Transverse colon (tissue), 4 donors: ENCODE results near the gene MAP1LC3A. TPM values are rescaled to one million over a fixed set of nuclear protein-coding genes. Genes with fewer than 3 reads are reported as not detected.

Experiments used
- DNase-seq: peaks from one replicate; pipeline ENCODE4 v3.0.0-alpha.2; 2019
- H3K27ac ChIP-seq, 4 donors: fragments of 200-600 bp; sonication (generic); 2 replicates each; pipeline ENCODE4 v1.5.1; 2016 to 2018; ENCODE audit warnings: inconsistent platforms in 4 of 4
- H3K27me3 ChIP-seq: fragments of 200-600 bp; sonication (generic); 2 replicates; pipeline ENCODE4 v1.5.1; 2017; ENCODE audit warnings: inconsistent platforms
- H3K36me3 ChIP-seq, 4 donors: fragments of 200-600 bp; sonication (generic); 2 replicates each; pipeline ENCODE4 v1.5.1; 2017 to 2019; ENCODE audit warnings: inconsistent platforms in 4 of 4
- H3K4me1 ChIP-seq, 4 donors: fragments of 200-600 bp; sonication (generic); 2 replicates each; pipeline ENCODE4 v1.5.1; 2017 to 2020; ENCODE audit warnings: inconsistent platforms in 4 of 4
- H3K4me3 ChIP-seq, 4 donors: fragments of 200-600 bp; sonication (generic); 1 replicate in 1 of 4; 2 replicates in 3 of 4; pipeline versions ENCODE4 v1.5.1 to v1.6.1; 2017 to 2019; ENCODE audit warnings: inconsistent platforms in 4 of 4
- H3K9me3 ChIP-seq, 2 donors: fragments of 200-600 bp; sonication (generic); 2 replicates each; pipeline ENCODE4 v1.5.1; 2017 to 2019; ENCODE audit warnings: inconsistent platforms in 2 of 2
- EP300 ChIP-seq: sonication (generic); formaldehyde crosslinking; IDR thresholded peaks from one replicate; pipeline ENCODE4 v1.6.1; 2017; ENCODE audit warnings: antibody characterized with exemption, low read depth
- POLR2A ChIP-seq: fragments of 450-650 bp; IDR thresholded peaks from one replicate; pipeline ENCODE4 v1.6.1; 2016; ENCODE audit warnings: antibody characterized with exemption, mild to moderate bottlenecking, moderate library complexity
- POLR2AphosphoS5 ChIP-seq, 3 donors: sonication (generic); formaldehyde crosslinking; IDR thresholded peaks; one replicate each; pipeline ENCODE4 v1.6.1; 2016; ENCODE audit warnings: antibody characterized with exemption in 3 of 3
- WGBS, 2 donors: methylation state at CpG; one replicate each; pipeline ENCODE4 v1.1.5; 2018; ENCODE audit warnings: low coverage in 1 of 2; 5-methylcytosine and 5-hydroxymethylcytosine counted together
- in situ Hi-C, 4 donors: fragments of 200-750 bp; cut with MboI; loops; one replicate each; pipeline versions ENCODE4 v1.15.0 to v1.15.1; 2017; ENCODE audit warnings: low sequenced_read_pairs in 3 of 4, low pct_ligation_motif_present in 1 of 4, low pct_unique_long_range_greater_than_20kb in 1 of 4
- intact Hi-C: fragments of 100-400 bp; cut with DNase I; formaldehyde crosslinking; loops from one replicate; pipeline ENCODE4 v1.15.1; 2023; ENCODE audit warnings: low total_unique reads
- total RNA-seq, 4 donors: library from RNA; depleted of rRNA; stranded (reverse); fragments of >200 nt; gene quantifications; one replicate each; pipeline ENCODE4 v1.1.0, GENCODE V29; 2016
- TF ChIP-seq, protein P1 (sequence below), 5 experiments: fragments of 200-600 bp in 3 of 5; fragments of 450-650 bp in 2 of 5; sonication (generic) in 3 of 5; IDR thresholded peaks; 1 replicate in 2 of 5; 2 replicates in 3 of 5; pipeline ENCODE4 v1.5.1; 2016 to 2017; ENCODE audit warnings: antibody characterized with exemption in 5 of 5, inconsistent platforms in 3 of 5, mild to moderate bottlenecking in 2 of 5, moderate library complexity in 1 of 5

Gene MAP1LC3A
- total RNA-seq, 4 donors from 2014 or later = 41.8 to 166 (median 98.3) TPM

DNA sequence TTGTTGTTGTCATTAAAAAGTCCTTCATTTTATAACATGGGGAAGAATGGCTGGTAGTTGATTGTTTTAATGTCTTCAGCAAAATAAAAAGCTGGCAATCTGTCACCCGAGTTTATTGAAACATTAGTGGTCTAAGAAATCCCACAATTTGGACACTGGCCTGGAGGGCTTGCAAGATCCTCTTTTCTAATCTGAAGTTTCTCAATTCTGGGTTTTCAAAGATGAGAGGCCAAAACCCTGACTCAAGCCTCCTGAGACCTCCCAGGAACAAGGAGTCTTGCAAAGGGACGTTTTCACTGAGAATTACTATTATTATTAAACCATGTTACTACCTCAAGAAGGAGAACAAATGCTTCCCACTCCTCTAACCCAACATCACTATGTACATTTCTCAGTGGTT, 19.5 kb downstream of the MAP1LC3A start:
- Histone ChIP-seq H3K36me3 (no peaks in the 10 kb centered on the region), H3K9me3 (no peaks in the 10 kb centered on the region), H3K27me3 (no peaks in the 10 kb centered on the region), H3K4me1 (peaks cover 22 to 51% (median 37%) of the 10 kb centered on the region in 4 donors), H3K4me3 (no peak overlapping the region), H3K27ac (no peak overlapping the region)
- TF ChIP-seq, protein P1, sequence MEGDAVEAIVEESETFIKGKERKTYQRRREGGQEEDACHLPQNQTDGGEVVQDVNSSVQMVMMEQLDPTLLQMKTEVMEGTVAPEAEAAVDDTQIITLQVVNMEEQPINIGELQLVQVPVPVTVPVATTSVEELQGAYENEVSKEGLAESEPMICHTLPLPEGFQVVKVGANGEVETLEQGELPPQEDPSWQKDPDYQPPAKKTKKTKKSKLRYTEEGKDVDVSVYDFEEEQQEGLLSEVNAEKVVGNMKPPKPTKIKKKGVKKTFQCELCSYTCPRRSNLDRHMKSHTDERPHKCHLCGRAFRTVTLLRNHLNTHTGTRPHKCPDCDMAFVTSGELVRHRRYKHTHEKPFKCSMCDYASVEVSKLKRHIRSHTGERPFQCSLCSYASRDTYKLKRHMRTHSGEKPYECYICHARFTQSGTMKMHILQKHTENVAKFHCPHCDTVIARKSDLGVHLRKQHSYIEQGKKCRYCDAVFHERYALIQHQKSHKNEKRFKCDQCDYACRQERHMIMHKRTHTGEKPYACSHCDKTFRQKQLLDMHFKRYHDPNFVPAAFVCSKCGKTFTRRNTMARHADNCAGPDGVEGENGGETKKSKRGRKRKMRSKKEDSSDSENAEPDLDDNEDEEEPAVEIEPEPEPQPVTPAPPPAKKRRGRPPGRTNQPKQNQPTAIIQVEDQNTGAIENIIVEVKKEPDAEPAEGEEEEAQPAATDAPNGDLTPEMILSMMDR (IDR thresholded peaks at IDR 0.05) = no peak
- TF ChIP-seq POLR2AphosphoS5 (IDR thresholded peaks at IDR 0.05) (no peak), EP300 (no peak), POLR2A (no peak)
- no peak for DNase-seq
- WGBS, 2 donors = 74 to 81% methylated on average over 2 of the region's 2 CpGs
- in situ Hi-C loops (no loop called here), intact Hi-C loops (no loop called here)

DNA sequence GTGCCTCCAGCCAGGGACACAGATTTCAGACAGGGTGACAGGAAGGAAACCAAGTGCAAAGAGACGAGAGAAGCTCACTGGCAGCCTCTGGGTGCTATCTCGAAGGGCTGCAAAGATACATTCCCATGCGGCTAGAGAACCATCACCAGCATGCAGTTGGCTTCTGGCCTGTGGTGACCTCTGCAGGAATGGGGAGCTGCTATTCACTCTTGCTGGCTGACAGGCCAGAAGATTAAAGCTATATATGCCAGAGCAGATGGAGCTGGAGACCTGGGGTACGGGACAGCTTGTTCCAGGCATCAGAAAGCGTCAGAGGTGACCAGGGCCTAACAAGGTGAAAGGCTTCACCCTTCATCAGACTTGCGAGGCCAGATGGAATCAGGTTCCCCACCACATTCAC, 20.0 kb downstream of the MAP1LC3A start:
- intact Hi-C loops (no loop called here), in situ Hi-C loops (no loop called here)
- H3K27ac ChIP-seq = no peak overlapping the region
- H3K9me3 ChIP-seq = no peaks in the 10 kb centered on the region
- no peaks in the 10 kb centered on the region for H3K36me3 ChIP-seq
- peaks cover 22 to 56% (median 39%) of the 10 kb centered on the region in 4 donors for H3K4me1 ChIP-seq
- 76% methylated on average over 6 of the region's 6 CpGs; no CpG with 5 or more reads in 1 of the 2 donors for WGBS, 2 donors
- TF ChIP-seq, protein P1 (IDR thresholded peaks at IDR 0.05) = no peak
- TF ChIP-seq POLR2AphosphoS5 (IDR thresholded peaks at IDR 0.05) (no peak), POLR2A (no peak), EP300 (no peak)
- no peaks in the 10 kb centered on the region for H3K27me3 ChIP-seq
- no peak overlapping the region for H3K4me3 ChIP-seq
- no peak for DNase-seq

DNA sequence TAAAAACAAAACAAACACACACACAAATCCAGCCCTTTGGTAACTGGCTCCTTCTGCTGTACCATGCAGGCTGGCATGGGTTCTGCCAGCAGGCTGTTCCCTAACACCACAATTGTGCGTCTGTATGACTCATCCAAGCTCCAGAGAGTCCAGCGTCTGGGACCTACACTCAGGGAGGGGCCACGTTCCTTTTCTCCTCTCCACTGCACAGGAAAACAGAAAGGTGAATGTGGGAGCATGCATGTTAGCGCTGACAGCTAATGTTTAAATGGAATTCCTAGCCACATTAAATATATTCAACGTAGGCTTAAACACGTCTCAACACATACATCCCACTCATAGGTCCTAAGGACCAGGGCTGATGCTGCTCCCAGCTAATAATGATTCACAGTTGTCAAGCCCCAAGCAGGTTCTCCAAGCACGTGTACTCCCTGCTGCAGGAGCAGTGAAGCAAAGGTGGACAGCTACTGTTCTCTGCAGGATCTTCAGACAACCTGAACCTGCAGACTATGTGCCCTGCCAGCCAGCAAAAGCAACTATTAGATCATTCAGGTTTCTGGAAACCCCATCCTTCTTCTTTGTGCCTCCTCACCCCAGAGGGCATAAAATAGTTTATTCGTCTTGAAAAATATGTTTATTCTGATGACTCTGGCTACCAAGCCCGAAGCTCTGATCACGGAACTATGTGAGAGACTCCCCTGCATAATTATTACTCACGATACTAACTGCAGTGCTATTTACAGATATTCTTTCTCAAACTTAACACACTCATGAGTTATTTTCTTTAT, 20.9 kb downstream of the MAP1LC3A start:
- intact Hi-C loops = no loop called here
- TF ChIP-seq, protein P1 (IDR thresholded peaks at IDR 0.05) = peak; percentile 47 to 83 (median 60)
- TF ChIP-seq POLR2AphosphoS5 (IDR thresholded peaks at IDR 0.05) = peak in 2 of 3 donors; percentile 71 to 74
- TF ChIP-seq EP300 = no peak
- Histone ChIP-seq H3K4me1 (peaks cover 22 to 60% (median 43%) of the 10 kb centered on the region in 4 donors), H3K36me3 (no peaks in the 10 kb centered on the region), H3K27me3 (no peaks in the 10 kb centered on the region), H3K27ac (peak overlapping the region; percentile 52 to 67 (median 62)), H3K4me3 (no peak overlapping the region), H3K9me3 (no peaks in the 10 kb centered on the region)
- 54 to 59% methylated on average over 9 to 11 of the region's 11 CpGs for WGBS, 2 donors
- DNase-seq = peak; percentile 83
- in situ Hi-C loops = no loop called here

DNA sequence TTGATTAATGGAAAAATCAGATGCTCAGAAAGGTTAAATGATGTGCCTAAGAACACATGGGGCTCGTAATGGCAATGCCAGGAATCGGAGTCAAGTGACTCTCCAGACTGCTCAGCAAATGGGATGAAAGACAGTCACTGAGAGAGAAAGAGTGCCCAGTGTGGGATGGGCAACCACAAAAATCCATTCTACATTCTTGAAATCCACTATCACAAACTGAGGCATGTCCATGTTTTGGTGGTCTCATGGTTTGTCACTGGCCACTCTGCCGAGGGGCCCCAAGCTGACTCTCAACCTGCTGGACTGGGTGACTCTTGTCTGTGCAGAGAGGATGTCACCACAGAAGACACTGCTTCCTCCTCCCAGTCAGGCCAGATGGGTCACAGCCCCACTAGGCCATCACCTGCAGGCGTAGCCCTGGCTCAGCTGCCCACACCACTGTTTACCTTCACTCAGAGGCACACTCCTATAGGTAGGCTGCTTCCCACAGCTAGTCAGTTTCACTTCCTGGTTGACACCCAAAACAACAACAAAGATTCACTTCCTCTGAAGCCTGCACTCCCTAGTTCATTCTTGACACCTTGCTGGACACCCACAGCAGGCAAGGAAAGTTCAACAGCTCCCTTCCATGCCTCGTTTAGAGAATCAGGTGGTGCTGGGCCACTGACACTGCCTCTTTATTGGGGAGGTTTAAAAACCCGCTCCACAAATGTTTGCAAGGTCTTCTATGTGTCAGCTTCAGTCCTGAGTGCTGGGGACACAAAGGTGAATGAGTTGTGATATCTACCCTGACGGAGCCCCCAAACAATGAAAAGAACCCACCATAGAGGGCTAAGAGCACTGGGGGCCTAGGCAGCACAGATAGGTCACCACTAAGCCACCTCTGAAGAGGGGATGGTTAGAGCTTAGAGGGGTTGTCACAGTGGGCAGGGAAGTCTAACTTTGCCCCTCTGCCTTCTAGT, 21.7 kb downstream of the MAP1LC3A start:
- Histone ChIP-seq H3K4me3 (no peak overlapping the region), H3K9me3 (no peaks in the 10 kb centered on the region), H3K4me1 (peaks cover 22 to 60% (median 43%) of the 10 kb centered on the region in 4 donors), H3K27ac (peak overlapping the region; percentile 52 to 67 (median 62)), H3K27me3 (no peaks in the 10 kb centered on the region), H3K36me3 (no peaks in the 10 kb centered on the region)
- intact Hi-C loops (no loop called here), in situ Hi-C loops (no loop called here)
- WGBS, 2 donors = 78 to 90% methylated on average over 3 to 7 of the region's 7 CpGs
- TF ChIP-seq POLR2AphosphoS5 (IDR thresholded peaks at IDR 0.05) = peak in 2 of 3 donors; percentile 18 to 61
- no peak for TF ChIP-seq POLR2A
- TF ChIP-seq, protein P1 (IDR thresholded peaks at IDR 0.05) = peak in 1 of 5 experiments; percentile 17
- no peak for TF ChIP-seq EP300
- peak; percentile 76 for DNase-seq
